ENCODE results near the gene RYR1. TPM values are rescaled to one million over a fixed set of nuclear protein-coding genes. Genes with fewer than 3 reads are reported as not detected.

The RYR1 gene
- total RNA-seq, 1 donor from 2014 or later: 14.4 TPM

GRCh38 chr19:38635483-38636399 lies 202.2 kb downstream of the RYR1 start:
- ATAC-seq (no peak), DNase-seq (ENCODE audit: low spot score) (no peak)
- intact Hi-C loops (cut with DNase I): loop anchor here (10.0 kb wide), 1 partner anchor 231 kb away; the partner anchor contains the start of gene FAM98C

Other genes starting within 250 kb of the RYR1 start
- gene DPF1, start 209.5 kb upstream of the RYR1 start, total RNA-seq: not detected
- 27.5 TPM for gene PPP1R14A, start 177.3 kb upstream of the RYR1 start, total RNA-seq
- 27.7 TPM for gene SPINT2, start 169.1 kb upstream of the RYR1 start, total RNA-seq
- 25.8 TPM for gene C19orf33, start 129.4 kb upstream of the RYR1 start, total RNA-seq
- gene YIF1B, start 117.7 kb upstream of the RYR1 start, total RNA-seq: 25.1 TPM
- 4.1 TPM for gene KCNK6, start 113.8 kb upstream of the RYR1 start, total RNA-seq
- gene CATSPERG, start 97.9 kb upstream of the RYR1 start, total RNA-seq: 8.6 TPM
- gene PSMD8, start 59.1 kb upstream of the RYR1 start, total RNA-seq: 78.2 TPM
- gene GGN, start 45.7 kb upstream of the RYR1 start, total RNA-seq: 0.31 TPM
- 2.3 TPM for gene SPRED3, start 45.0 kb upstream of the RYR1 start, total RNA-seq
- 24.8 TPM for gene FAM98C, start 30.6 kb upstream of the RYR1 start, total RNA-seq
- gene RASGRP4, start 7.5 kb upstream of the RYR1 start, total RNA-seq: 7.0 TPM
- gene MAP4K1, start 184.3 kb downstream of the RYR1 start, total RNA-seq: 6.2 TPM
- 168 TPM for gene EIF3K, start 185.5 kb downstream of the RYR1 start, total RNA-seq
- gene ACTN4, start 214.0 kb downstream of the RYR1 start, total RNA-seq: 597 TPM

Data from sciatic nerve (tissue), 2 donors.